NCI-H2107 treated with DMSO at 0.1 percent for 48 hours (cell line): ENCODE results near the gene ST6GALNAC3.
"Not testable (repeated sequence)": the region's sequence is repeated elsewhere in the genome, so short reads cannot be mapped to it uniquely, and the experiment has no call there.

Experiments
- DNase-seq: peaks from one replicate; lab custom pipeline; 2025; ENCODE audit not compliant: unreplicated experiment; lab: John Stamatoyannopoulos, UW

ST6GALNAC3 gene

GRCh38 chr1:76070538-76070937 lies 4.0 kb upstream of the ST6GALNAC3 start:
- no peak for DNase-seq

DNA sequence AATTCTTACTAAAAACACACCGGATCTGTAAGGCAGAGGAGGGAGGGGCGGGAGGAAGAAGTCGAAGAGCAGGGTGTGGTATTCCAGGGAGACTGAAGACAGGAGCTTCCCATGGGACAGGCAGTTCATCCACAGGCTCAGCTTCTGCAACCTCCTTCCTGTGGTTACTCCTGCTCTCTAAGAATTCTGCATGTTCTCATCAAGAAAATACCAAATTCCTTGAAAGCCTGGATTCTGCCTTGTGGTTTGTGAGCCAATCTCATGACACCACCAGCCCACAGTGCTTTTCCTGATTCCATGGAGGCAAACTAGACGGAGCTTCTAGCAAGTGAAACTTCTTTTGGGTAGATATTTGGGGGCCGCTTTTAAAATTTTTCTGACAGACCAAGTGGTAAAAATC lies 1.1 kb upstream of the ST6GALNAC3 start:
- DNase-seq: no peak

DNA sequence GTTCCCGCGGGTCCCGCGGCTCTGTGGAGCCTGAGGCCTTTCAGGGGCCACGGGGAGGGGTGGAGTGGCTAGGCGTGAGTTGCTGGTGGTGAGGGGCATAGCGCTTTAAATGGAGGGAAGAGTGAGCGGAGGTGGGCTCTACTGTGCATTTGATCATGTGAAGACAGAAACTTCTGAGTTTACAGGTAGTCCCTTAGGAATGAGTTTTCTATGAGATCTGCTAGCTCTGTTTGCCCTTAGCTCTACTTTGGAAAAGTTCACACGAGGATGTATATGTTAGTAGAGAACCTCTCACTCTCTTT lies 593 bp downstream of the ST6GALNAC3 start:
- DNase-seq: no peak

DNA sequence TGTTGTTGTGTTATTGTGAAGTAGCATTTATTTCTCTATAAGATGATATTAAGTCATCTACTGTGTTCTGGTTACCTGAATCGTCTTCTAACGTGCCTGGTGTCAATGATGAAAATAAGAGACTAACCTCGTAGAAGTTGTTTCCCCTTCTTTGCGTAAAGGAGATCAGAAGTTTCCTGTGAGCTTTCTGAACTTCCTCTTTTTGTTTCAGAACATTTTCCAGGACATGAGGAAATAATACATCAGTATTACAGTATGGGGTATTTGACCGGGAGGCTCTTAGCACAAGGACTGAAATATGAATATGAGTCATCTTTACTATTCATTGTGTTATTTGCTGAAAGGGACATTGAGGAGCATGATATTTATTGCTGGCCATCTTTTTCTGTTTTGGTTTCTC lies 1.3 kb downstream of the ST6GALNAC3 start:
- no peak for DNase-seq

DNA sequence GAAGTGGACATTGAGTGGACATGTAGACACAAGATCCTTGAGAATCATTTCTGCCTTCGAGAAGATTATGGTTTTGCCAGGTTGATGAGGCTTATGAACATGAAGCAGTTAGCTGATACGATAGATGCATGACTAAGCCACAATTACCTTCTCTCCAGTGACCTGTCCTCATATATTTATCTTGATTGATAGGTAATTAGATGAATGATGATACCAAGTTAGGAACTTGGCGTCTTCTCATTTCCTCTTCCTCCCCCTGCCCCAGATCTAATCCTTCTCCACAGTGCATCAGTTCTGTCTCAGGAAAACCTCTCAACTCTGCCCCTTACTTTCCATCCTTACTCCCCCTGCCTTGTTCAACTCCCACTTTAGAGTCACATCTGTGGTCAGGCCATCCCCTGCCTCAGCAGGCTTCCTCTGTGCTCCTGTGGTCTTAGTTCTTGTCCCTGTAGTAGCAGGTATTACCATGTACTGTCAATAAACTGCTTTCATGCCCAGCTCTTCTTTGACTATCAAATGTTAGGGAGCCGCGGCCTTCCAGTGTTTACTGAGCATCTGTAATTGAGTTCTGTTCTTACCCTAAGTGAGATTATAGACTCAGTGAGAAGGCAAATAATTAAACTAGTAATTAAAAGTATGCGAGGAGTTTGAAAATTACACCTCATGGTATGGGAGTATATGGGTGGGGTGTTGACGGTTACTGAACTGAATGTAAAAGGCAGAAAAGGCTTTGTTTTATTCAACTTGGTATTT lies 5.1 kb downstream of the ST6GALNAC3 start:
- DNase-seq: no peak

- DNase-seq: no peak
These were observed 6.1 kb downstream of the ST6GALNAC3 start for GRCh38 chr1:76080552-76081079.

DNA sequence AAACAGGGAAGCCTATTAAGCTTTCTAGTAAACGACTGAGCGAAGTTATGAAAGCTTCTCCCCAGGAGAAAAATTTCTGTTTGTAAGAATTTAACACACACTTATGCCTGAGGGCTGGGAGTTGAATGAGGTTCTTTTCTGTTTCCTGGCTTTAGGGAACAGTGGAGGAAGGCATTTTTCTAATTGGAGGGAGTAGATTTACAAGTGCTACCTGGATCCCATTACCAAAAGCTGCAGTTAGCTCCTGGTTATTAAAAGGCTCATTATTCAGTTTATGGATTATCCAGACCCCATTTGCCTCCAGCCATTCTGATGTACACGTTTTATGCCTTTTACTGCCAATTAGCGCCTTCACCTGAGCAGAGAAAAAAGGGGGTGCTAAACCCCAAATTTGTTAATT lies 7.5 kb downstream of the ST6GALNAC3 start:
- no peak for DNase-seq

DNA sequence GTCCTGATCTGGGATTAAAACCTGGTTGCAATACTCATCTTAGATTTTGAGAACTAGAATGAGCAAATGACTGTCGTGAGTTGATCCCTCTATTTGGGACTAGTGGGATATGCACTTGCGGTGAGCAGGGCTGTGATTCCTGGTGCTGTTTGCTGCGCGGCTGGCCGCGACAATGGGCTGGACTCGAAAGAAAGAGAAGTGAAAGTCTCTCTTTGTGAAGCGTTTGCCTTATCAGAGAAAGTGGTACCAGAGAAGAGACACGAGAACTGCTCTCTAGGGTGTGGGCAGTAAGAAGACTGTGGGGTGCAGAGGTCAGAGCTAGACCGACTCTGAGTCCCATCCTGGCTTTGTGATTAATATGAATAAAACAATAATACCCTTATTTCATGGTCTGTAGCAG lies 8.6 kb downstream of the ST6GALNAC3 start:
- no peak for DNase-seq

DNA sequence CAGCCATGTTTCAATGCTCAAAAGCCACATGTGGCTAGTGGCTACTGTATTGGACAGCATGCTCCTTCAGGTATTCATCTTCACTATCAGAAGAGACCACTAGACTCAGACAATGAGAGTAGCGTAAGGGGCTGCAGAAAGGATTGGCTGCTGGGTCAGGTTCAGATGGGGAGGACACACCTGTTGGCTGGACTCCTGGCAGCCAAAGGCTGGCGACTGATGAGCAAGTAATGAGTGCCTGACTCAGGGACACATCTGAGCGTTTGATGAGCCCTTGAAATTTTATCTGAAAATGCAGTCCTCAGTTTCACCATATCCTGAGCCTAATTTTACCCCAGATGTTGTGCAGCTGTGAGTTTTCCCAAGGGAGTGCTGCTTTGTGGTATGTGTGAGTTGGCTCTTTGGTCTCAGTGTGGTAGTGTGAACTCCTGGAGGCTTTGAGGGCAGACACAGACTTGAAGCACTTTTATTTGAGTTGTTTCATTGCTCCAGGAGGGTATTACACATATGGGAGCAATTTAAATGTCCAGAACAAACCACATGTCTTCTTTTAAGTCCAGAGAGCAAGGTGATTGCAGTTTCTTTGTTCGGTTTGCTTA lies 9.6 kb downstream of the ST6GALNAC3 start:
- no peak for DNase-seq

GRCh38 chr1:76084685-76085084 lies 10.1 kb downstream of the ST6GALNAC3 start:
- no peak for DNase-seq

GRCh38 chr1:76086109-76086508 lies 11.6 kb downstream of the ST6GALNAC3 start:
- no peak for DNase-seq

- no peak for DNase-seq
These were observed 12.1 kb downstream of the ST6GALNAC3 start for GRCh38 chr1:76086597-76086996.

- DNase-seq: no peak
These were observed 16.0 kb downstream of the ST6GALNAC3 start for GRCh38 chr1:76090283-76091203.

DNA sequence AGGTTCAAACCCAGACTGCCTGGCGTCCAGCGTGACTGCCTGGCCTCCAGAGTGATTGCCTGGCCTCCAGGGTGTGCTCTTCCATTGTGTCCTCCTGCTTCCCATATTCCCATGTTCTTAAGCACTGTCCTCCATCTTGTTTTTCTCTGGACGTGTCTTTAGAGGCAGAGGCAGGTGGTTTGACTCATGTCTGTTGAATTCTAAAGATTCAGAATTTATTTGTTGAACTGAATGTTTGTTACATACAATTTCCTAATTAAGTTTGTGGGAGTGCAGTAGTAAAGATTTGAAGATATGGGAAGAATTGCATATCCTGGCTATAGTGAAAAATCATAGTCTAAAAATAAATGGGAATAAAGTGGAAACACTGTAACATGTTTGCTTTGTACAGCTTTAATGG lies 18.3 kb downstream of the ST6GALNAC3 start:
- DNase-seq: no peak

DNA sequence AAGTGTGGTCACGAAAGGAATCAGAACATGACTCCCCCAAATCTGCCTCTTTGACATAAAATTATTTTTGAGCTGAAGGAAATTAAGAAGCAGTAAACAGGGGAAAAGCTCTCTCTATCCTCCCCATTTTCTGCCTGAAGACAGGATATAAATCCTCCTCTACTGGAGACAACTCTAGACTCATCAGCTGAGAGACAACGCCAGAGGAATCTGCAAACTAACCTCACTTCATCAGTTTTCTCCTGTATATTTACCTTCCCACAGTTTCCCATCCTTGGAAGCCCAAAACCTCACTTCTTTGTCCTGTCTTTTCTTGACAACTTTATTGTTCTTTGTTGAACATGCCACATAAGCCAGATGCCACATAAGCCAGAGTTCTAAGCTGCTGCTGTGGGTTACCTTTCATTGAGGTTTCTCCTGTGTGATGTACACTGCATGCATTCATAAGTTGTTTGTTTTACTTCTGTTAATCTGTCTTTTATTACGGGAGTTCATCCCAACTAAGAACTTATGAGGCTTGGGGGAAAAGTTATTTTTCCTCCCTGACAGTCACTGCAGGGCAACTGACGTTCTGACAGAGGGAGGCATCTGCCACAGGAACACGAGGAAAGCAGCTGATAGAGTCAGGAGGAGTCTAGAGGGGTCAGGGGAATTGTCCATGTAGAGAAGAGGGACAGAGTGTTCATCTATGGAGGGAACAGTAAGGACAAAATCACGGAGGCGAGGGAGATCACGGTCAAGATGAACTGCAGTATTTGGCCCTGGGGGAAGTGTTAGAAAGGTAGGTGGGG lies 19.2 kb downstream of the ST6GALNAC3 start:
- no peak for DNase-seq

- no peak for DNase-seq
These were observed 21.3 kb downstream of the ST6GALNAC3 start for GRCh38 chr1:76095802-76096201.

DNA sequence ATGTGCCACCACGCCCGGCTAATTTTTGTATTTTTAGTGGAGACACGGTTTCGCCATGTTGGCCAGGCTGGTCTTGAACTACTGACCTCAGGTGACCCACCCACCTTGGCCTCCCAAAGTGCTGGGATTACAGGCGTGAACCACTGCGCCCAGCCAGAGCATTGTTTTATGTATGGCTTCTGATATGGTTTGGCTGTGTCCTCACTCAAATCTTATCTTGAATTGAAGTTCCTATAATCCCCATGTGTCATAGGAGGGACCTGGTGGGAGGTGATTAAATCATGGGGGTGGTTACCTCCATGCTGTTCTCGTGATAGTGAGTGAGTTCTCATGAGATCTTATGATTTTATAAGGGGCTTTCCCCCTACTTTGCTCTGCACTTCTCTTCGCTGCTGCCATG lies 22.5 kb downstream of the ST6GALNAC3 start:
- not testable (repeated sequence) for DNase-seq

- DNase-seq: no peak
These were observed 24.3 kb downstream of the ST6GALNAC3 start for GRCh38 chr1:76098845-76099244.

- no peak for DNase-seq
These were observed 27.0 kb downstream of the ST6GALNAC3 start for GRCh38 chr1:76101548-76101947.

GRCh38 chr1:76102046-76102445 lies 27.5 kb downstream of the ST6GALNAC3 start:
- no peak for DNase-seq

DNA sequence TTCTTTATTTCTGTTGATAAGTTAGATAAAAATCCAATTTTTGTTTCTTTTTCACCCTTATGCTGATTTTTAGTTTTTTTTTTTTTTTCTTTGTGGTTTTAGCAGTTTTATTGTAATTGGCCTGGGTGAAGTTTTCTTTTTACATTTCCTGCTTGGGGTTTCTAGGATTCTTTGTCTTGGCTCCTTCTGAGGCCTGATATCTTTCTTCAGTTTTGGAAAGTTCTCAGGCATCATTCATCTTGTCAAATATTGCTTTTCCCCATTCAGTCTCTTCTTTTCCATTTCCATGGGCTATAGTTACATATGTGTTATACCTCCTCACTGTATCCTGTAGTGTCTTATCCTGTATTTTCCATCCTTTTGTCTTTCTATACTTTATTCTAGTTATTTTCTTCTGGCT lies 28.5 kb downstream of the ST6GALNAC3 start:
- DNase-seq: no peak
